ENCODE measurements around the gene MMP15. TPM values are rescaled to one million over a fixed set of nuclear protein-coding genes. Genes with fewer than 3 reads are reported as not detected.
A peak's percentile ranks its signal among the peaks of the same experiment; 100 is the strongest.

MMP15 gene
- total and polyA plus RNA-seq, 8 donors, result 25.3 to 63.5 (median 46.3) TPM

- Histone ChIP-seq H3K9me3 (no peaks in the 10 kb centered on the region), H3K36me3 (no peaks in the 10 kb centered on the region), H3K4me3 (peak overlapping the region; percentile 66 to 68), H3K27ac (peak overlapping the region; percentile 79 to 80), H3K27me3 (peaks cover 0 to 45% of the 10 kb centered on the region in 2 donors), H3K4me1 (peaks cover 27 to 80% of the 10 kb centered on the region in 2 donors)
- DNase-seq (peak in 2 of 4 donors; percentile 53 to 82), ATAC-seq (peak; percentile 8)
- no peak for TF ChIP-seq CTCF (IDR thresholded peaks at IDR 0.05)
- intact Hi-C loops (cut with DNase I), result loop anchor here in 1 of 2 donors (10.0 kb wide), 1 partner anchor 99 kb away; the partner anchor contains the start of gene CFAP20
Observed at GRCh38 chr16:58026139-58026704, 668 bp downstream of the MMP15 start.

GRCh38 chr16:58026705-58027160 lies 1.2 kb downstream of the MMP15 start:
- Histone ChIP-seq H3K4me1 (peaks cover 27 to 84% of the 10 kb centered on the region in 2 donors), H3K27ac (peak overlapping the region; percentile 62 to 80), H3K36me3 (no peaks in the 10 kb centered on the region), H3K27me3 (peaks cover 0 to 45% of the 10 kb centered on the region in 2 donors), H3K4me3 (peak overlapping the region; percentile 66 to 68), H3K9me3 (no peaks in the 10 kb centered on the region)
- no peak for TF ChIP-seq CTCF (IDR thresholded peaks at IDR 0.05)
- ATAC-seq, result peak; percentile 2
- DNase-seq, result peak in 2 of 4 donors; percentile 39 to 83
- intact Hi-C loops (cut with DNase I), result loop anchor here in 1 of 2 donors (10.0 kb wide), 1 partner anchor 98 kb away; the partner anchor contains the start of gene CFAP20

GRCh38 chr16:58027161-58027915 lies 1.8 kb downstream of the MMP15 start:
- intact Hi-C loops (cut with DNase I), result loop anchor here in 1 of 2 donors (10.0 kb wide), 1 partner anchor 97 kb away; the partner anchor contains the start of gene CFAP20
- Histone ChIP-seq H3K4me3 (peak overlapping the region; percentile 66 to 68), H3K27ac (peak overlapping the region; percentile 62 to 80), H3K9me3 (no peaks in the 10 kb centered on the region), H3K4me1 (peaks cover 25 to 83% of the 10 kb centered on the region in 2 donors), H3K27me3 (peaks cover 0 to 45% of the 10 kb centered on the region in 2 donors), H3K36me3 (no peaks in the 10 kb centered on the region)
- ATAC-seq (peak; percentile 56), DNase-seq (peak in 3 of 4 donors; percentile 61 to 81 (median 63))
- no peak for TF ChIP-seq CTCF (IDR thresholded peaks at IDR 0.05)

- ATAC-seq (no peak), DNase-seq (no peak)
- peak overlapping the region in 1 of 2 donors; percentile 80 for H3K27ac ChIP-seq
- no peak for TF ChIP-seq CTCF (IDR thresholded peaks at IDR 0.05)
- no peaks in the 10 kb centered on the region for H3K36me3 ChIP-seq
- intact Hi-C loops (cut with DNase I), result loop anchor here in 1 of 2 donors (10.0 kb wide), 1 partner anchor 97 kb away; the partner anchor contains the start of gene CFAP20
- H3K9me3 ChIP-seq, result no peaks in the 10 kb centered on the region
- peak overlapping the region in 1 of 2 donors; percentile 68 for H3K4me3 ChIP-seq
- H3K4me1 ChIP-seq, result peaks cover 26 to 83% of the 10 kb centered on the region in 2 donors
- peaks cover 0 to 45% of the 10 kb centered on the region in 2 donors for H3K27me3 ChIP-seq
Observed at GRCh38 chr16:58027916-58028455, 2.4 kb downstream of the MMP15 start.
